Jurkat, Clone E6-1 (cell line): Measurements from ENCODE around the gene GPATCH2L. TPM values are rescaled to one million over a fixed set of nuclear protein-coding genes. Genes with fewer than 3 reads are reported as not detected.
A peak's percentile ranks its signal among the peaks of the same experiment; 100 is the strongest.

Source experiments
- DNase-seq: peaks from one replicate; pipeline ENCODE4 v3.0.0-alpha.2; 2011; ENCODE audit warnings: low read depth, low spot score
- H3K4me3 ChIP-seq: 2 replicates; pipeline ENCODE4 v1.5.1; 2011; ENCODE audit warnings: mild to moderate bottlenecking, low read length, control low read depth, moderate library complexity
- polyA plus RNA-seq: library from polyadenylated mRNA; unstranded; fragments of >200 nt; gene quantifications from one replicate; pipeline ENCODE4 v1.2.1, GENCODE V29; 2012; ENCODE audit warnings: missing spikeins; ENCODE audit not compliant: insufficient read length, insufficient read depth

Gene GPATCH2L
- polyA plus RNA-seq, result 19.6 TPM

- H3K4me3 ChIP-seq, result peak within 1 kb of the TSS; percentile 89
- peak; percentile 82 for DNase-seq
These were observed at the start of gene GPATCH2L for GRCh38 chr14:76151398-76152332. Gene GPATCH2L, plus strand, starts transcription at chr14:76151922. Its CDS starts 2,442 bp downstream, at chr14:76154364.

- H3K4me3 ChIP-seq, result no peak overlapping the region
- no peak for DNase-seq
These were observed 46.8 kb upstream of the GPATCH2L start for GRCh38 chr14:76104802-76105355.

- DNase-seq, result no peak
These were observed 45.5 kb upstream of the GPATCH2L start for GRCh38 chr14:76106188-76106587.

GRCh38 chr14:76109087-76109880 lies 42.4 kb upstream of the GPATCH2L start:
- DNase-seq, result no peak
- no peak overlapping the region for H3K4me3 ChIP-seq

More at GRCh38 chr14:76106188-76106587, 45.5 kb upstream of the GPATCH2L start:
- H3K4me3 ChIP-seq, result no peak overlapping the region

- H3K4me3 ChIP-seq, result no peak overlapping the region
- no peak for DNase-seq
These were observed 38.7 kb upstream of the GPATCH2L start for GRCh38 chr14:76112889-76113624.

- no peak for DNase-seq
- no peak overlapping the region for H3K4me3 ChIP-seq
These were observed 38.0 kb upstream of the GPATCH2L start for GRCh38 chr14:76113691-76114090.

- no peak overlapping the region for H3K4me3 ChIP-seq
These were observed 36.7 kb upstream of the GPATCH2L start for GRCh38 chr14:76115010-76115422.

GRCh38 chr14:76117789-76118484 lies 33.8 kb upstream of the GPATCH2L start:
- no peak for DNase-seq

More at GRCh38 chr14:76115010-76115422, 36.7 kb upstream of the GPATCH2L start:
- no peak for DNase-seq

GRCh38 chr14:76118594-76118993 lies 33.1 kb upstream of the GPATCH2L start:
- DNase-seq, result no peak
- no peak overlapping the region for H3K4me3 ChIP-seq

More at GRCh38 chr14:76117789-76118484, 33.8 kb upstream of the GPATCH2L start:
- H3K4me3 ChIP-seq, result no peak overlapping the region

GRCh38 chr14:76121089-76121748 lies 30.5 kb upstream of the GPATCH2L start:
- no peak overlapping the region for H3K4me3 ChIP-seq
- DNase-seq, result no peak

GRCh38 chr14:76123426-76124225 lies 28.1 kb upstream of the GPATCH2L start:
- no peak overlapping the region for H3K4me3 ChIP-seq
- no peak for DNase-seq

- no peak overlapping the region for H3K4me3 ChIP-seq
- no peak for DNase-seq
These were observed 26.2 kb upstream of the GPATCH2L start for GRCh38 chr14:76125511-76125910.

GRCh38 chr14:76126076-76126475 lies 25.6 kb upstream of the GPATCH2L start:
- no peak for DNase-seq
- H3K4me3 ChIP-seq, result no peak overlapping the region

GRCh38 chr14:76129851-76130576 lies 21.7 kb upstream of the GPATCH2L start:
- no peak overlapping the region for H3K4me3 ChIP-seq
- no peak for DNase-seq

- DNase-seq, result no peak
- no peak overlapping the region for H3K4me3 ChIP-seq
These were observed 20.4 kb upstream of the GPATCH2L start for GRCh38 chr14:76131071-76131965.
